HG03342 (cell line): ENCODE data around the gene RFPL2.
"Not testable (repeated sequence)": the region's sequence is repeated elsewhere in the genome, so short reads cannot be mapped to it uniquely, and the experiment has no call there.

Source experiments
- ATAC-seq: cut with Tn5 transposase; IDR thresholded peaks from one replicate; pipeline ENCODE4 v1.9.1; 2021; ENCODE audit warnings: mild to moderate bottlenecking, moderate library complexity; ENCODE audit not compliant: unreplicated experiment

RFPL2 gene

DNA sequence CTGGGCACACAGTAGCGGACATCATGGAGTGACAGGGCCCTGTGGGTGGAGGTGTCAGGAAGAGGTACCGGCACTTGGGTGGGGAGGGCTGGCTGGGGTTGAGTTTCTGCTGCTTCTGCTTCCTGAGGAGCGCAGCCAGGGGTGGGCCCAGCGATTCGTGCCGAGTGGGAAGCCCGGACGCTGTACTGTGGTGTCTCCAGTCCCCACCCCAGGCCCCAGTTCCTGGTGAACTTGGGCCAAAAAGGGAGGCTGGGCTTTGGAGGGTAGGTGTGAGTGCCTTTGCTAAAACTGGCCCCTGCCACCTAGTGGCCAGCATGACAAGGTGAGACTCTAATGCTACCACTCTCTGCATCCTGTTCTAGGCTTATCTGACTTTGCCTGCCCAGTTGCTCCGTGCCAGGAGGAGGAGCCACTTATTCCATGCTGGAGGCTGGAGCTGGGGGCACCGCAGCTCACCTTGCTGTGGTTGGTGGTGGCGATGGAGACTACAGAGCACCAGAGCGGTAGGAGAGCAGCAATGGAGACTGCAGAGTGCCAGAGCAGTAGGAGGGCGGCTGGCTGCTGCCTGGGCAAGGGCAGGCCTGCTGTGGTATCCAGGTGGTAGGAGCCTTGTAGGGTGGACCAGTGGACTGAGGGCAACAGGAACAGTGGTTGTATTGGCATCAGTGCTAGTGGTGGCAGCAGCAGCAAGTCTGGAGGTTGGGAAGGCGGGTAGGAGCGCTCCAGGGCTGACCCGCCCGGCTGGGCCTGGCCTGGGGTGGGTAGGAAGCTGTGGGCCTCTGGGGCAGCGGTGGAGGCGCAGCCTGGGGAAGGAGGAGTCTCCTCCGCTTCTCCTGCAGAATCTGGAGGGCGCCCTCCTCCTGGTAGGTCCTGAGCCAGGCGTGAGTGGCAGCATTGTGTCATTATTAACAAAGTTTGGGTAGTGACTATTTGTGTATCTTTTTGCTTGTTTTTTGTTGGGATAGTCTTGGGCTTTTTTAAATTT is 2.2 kb upstream of the RFPL2 start:
- ATAC-seq = no peak

DNA sequence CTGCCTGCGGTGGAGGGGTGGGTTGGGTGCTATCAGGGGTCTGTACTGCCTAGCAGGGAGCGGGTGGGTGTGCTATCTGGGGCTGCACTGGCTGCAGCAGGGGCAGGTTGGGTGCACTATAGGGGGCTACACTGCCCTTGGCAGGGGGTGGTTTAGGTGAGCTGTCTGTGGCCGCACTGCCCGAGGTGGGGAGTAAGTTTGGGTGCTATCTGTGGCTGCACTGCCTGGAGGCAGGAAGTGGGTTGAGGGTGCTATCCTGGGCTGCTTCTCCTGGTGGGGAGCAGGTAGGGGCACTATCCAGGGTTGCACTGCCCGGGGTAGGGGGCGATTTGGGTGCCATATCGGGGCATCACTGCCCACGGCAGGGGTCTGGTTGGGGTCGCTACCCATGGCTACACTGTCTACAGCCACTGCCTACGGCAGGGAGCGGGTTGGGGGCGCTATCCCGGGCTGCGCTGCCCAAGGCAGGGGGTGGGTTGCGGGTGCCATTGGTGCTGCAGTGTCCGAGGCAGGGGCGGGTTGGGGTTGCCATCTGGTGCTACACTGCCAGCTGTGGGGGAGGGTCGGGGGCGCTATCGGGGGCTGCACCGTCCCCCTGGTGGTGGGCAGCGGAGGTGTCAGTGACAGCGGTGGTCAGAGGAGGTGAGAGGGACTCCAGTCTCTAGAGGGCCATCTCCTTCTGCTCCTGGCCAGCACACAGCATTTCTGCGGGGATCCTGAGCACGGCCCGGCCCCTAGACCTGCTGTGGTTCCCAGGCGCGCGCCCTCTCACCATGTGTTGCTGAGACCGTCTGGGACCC is 1.3 kb upstream of the RFPL2 start:
- no peak for ATAC-seq

DNA sequence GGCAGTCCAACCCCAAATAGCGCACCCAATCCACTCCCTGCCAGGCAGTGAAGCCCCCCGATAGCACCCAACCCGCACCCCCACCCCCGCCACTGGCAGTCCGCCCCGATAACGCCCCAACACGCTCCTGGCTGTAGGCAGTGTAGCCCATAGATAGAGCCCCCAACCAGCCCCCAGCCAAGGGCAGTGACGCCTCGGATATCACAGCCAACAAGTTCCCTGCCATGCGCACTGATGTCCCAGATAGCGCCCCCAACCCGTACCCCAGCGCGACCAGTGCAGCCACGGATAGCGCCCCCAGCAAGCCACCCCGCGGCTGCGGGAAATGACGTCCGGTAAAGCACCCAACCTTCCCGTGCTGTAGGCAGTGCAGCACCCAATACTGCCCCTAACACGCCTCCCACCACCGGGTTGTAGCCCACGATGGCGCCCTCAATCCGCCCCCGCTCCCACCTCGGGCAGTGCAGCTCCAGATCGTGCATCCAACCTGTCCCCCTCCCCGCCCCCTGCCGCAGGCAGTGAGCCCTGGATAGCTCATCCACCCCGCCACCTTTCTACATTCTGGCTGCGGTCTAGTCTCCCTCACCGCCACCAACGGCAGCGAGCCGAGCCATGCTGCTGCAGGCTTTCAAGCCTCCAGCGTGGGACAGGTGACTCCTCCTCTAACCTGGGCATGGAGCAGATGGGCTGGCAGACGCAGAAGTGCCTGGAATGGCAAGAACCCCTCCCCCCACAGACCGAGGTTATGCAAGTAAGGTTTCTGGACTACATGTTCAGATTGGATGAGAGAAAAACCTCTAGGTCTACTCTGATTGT is 625 bp downstream of the RFPL2 start:
- ATAC-seq = no peak

DNA sequence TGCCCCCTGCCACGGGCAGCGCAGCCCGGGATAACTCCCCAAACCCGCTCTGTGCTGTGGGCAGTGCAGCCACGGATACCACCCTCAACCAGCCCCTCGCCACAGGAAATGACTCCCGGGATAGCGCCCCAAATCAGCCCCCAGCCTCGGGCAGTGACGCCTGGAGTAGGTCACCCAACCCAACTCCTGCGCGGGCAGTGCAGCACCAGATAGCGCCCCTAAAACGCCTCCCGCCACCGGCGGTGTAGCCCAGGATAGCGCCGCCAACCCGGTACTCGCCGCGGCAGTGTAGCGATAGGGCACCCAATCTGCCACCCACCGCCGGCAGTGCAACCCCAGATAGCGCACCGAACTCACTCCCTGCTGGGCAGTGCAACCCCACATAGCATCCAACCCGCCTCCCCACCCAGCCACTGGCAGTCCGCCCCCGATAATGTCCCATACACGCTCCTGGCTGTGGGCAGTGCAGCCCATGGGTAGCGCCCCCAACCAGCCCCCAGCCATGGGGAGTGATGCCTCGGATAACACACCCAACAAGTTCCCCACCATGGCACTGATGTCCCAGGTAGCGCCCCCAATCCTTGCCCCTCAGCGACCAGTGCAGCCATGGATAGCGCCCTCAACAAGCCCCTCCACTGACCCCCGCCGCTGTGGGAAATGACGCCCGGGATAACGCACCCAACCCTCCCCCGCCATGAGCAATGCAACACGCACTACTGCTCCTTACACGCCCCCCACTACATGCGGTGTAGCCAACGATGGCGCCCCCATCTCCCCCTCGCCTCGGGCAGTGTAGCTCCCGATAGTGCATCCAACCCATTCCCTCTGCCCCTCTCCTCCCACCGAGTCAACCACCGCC is 1.5 kb downstream of the RFPL2 start:
- no peak for ATAC-seq

DNA sequence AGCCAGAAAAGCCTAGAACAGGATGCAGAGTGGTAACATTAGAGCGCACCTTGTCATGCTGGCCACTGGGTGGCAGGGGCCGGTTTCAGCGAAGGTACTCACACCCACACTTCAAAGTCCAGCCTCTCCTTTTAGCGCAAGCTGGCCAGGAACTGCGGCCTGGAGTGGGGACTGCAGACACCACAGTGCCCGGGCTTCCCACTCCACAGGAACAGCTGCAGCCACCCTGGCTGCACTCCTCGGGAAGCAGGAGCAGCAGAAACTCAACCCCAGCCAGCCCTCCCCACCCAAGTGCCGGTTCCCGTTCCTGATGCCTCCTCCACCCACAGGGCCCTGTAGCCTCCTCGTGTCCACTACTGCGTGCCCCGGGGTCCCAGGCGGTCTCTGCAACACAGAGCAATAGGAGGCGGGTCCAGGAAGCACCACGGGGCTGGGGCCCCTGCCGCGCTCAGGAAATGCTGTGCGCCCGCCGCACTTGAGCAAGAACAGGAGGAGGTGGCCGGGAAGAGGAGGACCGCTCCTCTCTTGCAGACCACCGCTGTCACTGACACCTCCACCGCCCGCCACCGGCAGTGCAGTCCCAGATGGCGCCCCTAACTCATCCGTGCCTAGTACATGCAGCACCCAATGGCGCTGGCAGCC is 2.2 kb downstream of the RFPL2 start:
- no peak for ATAC-seq

DNA sequence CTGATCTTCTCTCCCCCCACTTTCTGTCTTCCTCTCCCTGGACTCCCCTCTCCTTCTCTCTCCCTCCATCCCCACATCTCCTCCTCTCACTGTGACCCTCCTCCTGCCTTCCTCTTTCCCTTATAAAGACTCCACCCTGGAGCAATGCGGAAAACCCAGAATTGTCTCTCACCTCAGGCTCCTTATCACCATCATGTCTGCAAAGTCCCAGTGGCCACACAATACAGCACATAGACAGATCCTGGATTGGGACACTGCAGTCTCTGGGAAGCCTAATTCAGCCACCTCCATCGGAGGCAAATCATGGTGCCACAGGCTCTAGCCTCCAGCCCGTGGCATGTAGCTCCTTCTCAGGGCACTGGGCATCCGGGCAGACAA is 2.7 kb downstream of the RFPL2 start:
- ATAC-seq = no peak

DNA sequence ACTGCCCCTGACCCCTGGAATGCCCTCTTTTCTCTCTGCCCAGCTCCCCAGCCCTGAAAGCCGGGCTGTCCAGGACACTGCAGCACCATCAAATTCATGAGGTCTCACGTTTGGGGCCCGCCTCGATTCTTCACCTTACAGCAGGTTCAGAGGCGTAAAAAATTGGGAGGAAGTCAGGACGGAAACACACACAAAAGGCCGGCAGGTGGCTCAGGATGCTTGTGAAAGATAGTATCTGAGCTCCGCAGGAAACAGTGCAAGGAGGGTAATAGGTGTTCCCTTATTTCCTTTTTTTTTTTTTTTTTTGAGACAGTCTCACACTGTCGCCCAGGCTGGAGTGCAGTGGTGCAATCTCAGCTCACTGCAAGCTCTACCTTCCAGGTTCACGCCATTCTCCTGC is 4.1 kb downstream of the RFPL2 start:
- ATAC-seq = no peak

DNA sequence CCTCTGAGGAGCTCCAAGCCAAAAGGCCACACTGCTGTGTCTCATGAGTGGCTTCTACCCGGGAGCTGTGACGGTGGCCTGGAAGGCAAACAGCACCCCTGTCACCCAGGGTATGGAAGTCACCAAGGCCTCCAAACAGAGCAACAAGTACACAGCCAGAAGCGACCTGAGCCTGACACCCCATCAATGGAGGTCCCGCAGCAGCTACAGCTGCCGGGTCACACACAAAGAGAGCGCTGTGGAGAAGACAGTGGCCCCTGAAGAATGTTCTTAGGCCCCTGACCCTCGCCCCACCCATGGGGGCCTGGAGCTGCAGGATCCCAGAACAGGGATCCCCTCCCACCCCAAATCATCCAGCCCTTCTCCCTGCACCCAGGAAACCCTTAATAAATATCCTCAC is 4.9 kb downstream of the RFPL2 start:
- ATAC-seq = no peak

DNA sequence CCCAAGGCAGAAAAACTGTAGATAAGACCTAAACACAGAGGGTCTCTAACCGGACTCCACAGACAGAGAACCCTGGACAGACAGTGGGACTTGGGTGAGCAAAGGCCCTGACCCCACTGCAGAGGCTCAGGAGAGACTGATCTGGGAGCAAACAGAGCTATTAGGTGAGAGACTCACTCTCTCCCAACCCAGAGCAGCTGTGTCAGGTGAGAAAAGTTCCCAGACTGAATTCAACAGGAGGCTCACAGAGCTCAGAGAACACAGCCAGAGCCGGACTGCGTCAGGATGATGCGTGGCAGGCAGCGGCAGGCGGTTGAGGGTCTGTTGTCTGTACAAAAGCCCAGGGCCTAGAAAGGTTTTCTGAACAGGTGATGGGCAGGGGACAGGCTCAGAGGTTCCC is 5.5 kb downstream of the RFPL2 start:
- ATAC-seq = no peak

DNA sequence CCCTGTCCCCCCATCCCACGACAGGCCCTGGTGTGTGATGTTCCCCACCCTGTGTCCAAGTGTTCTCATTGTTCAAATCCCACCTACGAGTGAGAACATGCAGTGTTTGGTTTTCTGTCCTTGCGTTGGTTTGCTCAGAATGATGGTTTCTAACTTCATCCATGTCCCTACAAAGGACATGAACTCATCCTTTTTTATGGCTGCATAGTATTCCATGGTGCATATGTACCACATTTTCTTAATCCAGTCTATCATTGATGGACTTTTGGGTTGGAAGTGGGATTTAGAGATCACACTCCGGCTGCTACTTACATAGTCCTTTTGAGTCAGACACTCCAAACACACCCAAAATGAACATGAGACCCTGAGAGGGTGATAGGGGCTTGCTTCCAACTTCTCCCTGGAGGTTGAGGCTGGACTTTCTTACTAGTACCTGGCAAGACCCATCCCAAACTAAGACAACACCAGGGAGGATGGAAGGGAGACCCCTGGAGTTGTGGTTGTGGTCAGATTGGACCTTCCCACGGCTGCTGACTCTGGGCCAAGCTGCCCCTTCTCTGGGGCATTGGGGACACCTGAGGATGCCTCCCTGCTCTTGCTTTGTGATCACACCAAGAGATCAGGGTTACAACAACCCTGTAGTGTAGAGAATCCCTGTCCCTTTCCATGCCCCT is 7.2 kb downstream of the RFPL2 start:
- ATAC-seq = not testable (repeated sequence)

DNA sequence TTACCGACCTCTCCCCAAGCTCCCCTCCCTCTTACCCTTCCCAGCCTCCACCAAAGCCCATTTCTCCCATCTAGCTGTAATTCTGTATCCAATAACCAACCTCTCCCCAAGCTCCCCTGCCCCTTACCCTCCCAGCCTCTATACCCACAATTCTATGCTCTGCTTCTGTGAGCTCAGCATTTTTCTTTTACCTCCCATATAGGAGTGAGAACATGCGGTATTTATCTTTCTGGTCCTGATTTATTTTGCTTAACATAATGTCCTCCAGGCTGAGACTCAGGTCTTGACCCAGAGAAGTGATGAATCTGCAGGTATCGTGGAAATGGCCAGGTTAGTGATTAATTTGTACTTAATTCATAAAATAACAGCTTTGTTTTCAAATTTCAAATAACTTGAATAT is 9.0 kb downstream of the RFPL2 start:
- not testable (repeated sequence) for ATAC-seq

DNA sequence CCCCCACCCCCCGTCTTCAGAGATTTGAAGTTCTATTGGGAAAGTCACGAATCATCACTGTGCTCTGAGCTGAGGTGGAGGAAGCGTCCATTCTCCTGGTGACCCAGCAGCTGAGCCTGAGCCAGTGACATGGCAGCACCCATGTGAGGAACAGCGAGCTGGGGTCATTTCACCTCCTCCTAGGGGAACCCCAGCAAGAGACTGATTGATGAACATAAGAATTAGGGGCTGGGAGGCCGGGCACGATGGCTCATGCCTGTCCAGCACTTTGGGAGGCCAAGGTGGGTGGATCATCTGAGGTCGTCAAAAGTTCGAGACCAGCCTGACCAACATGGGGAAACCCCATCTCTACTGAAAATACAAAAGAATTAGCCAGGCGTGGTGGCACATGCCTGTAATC is 11.5 kb downstream of the RFPL2 start:
- not testable (repeated sequence) for ATAC-seq

DNA sequence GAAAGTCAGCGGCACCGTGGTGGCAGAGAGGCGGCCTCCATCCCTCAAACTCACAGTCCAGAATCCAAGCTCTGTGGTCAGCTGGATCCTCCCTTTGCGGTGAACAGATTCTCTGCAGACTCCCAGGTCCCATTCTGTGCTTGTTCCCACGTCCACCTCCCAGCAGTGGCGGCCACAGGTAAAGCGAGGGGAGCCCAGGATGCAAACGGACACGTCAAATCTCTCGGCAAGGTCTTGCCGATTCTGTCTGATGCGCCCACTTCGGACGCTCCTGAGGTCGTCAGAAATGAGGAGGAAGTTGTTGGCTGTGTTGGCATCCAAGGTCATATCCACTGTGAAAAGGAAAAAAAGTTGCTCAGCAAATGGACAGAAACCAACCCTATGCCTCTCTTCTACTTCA is 13.9 kb downstream of the RFPL2 start:
- not testable (repeated sequence) for ATAC-seq

DNA sequence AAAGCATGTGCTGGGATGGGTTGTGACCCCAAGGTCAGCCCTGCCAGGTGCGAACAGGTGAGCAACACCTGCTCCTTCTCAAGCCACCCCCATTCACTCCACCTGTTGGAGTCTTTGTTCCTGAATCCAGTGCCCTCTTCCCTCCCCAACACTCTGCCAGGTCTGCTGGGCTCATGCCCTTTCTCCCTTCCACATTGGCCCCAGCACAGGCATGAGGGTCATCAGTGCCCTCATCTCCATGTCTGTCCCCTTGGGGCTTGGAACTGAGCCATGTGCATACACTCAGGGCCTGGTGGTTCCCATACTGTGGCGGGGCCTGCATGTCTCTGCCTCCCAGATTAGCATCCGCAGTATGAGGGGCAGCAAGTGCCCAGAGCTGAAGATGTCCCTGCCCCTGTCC is 19.1 kb downstream of the RFPL2 start:
- no peak for ATAC-seq

DNA sequence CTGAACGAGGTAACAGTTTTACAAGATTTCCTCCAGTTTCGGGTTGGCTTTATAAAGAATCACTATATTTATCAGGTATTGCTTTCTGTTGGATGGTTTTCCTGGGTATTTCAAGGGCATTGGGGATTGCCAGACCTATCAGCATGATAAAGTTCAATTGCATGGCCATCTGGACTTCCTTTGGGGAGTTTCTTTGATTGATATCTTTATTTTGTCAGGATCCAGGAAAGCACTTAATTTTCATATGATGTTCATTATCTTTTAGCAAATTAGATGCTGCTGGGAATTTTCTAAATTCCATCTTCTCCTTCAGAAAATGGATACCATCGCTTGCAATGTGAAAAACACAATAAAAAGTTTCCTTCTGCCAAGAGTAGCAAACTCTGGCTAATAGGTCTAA is 21.2 kb downstream of the RFPL2 start:
- no peak for ATAC-seq

DNA sequence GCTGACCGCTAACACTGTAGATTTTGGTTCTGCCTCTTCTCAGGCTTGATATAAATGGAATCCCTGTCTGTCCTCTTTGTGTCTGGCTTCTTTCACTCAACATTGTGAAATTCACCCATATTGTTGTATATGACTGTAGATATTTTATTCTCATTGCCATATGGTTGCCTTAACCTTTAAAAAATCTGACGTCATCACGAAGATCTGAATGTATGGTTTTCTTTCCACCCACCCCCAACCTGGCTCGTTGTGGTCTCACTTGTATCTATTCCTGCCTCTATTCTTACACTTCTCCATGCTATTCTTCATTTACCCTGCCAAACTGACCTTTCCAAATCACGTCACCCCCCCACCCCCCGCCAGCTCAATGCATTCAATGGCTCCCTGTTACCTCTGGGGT is 23.8 kb downstream of the RFPL2 start:
- ATAC-seq = no peak

DNA sequence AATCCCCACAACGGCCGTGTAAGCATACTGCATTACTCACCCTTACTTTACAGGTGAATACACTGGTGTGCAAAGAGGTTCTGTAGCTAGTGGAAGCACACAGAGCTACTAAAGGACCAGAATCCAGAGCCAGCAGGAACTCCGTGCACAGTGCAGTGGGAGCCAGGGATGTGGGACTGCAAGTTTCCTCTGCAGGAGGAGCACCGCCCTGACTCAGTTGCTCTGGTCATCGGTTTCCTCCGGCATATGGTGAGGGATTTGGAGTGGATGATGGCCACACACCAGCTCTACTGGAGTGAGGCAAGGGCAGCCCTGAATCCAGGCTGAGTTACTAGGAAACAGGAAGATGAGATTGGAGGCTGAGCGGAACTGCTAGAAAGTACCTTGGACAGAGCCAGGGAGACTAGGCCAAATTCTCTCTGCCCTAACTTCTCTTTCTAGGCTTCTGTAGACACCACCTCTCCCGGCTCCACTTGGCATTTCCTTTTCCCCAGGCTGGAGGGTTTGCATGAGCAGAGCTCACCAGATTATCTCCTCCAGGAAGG is 27.6 kb downstream of the RFPL2 start:
- no peak for ATAC-seq

DNA sequence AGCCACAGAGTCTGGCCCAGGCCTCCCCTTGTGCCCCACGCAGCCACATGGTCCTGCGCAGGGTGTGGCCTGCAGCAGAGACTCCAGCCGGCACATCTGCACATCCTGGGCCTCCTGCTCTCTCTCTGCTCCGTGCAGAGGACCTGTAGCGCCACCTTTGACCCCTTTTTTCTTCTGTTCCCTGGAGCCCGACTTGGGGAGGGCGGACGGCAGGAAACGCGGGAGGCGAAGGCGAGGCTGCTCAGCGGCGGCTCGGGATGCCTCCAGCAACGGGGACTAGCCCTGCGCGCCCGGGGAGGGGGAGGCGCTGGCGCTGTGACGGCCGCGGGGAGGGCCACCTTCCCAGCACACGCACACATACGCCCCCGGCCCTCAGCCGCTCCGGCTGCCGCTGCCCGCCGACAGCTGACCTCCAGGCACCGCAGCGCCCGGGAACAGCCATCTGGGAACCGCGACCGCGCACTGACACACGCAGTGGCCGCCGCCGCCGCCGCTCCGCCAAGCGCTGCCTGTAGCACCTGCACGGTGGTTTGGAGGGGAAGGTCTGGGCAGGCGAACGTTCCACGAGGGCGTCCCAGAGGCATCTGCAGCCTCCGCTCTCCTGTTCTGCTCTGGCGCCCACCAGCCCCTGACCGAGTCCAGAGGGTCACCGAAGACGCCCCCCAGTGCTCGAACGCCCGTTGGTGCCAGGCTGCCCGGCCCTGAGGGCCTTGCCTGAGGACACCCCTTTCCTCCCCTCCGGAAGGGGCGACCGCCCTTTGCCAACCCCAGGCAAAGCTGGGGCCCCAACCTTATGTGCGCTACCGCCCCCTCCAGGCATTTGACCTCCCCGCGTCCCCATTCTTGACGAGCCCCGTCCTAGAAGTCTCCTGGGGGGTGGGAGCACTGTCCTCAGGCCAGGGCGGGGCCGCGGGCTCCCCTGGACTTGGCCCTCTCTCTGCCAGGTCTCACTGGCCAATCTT is 28.9 kb downstream of the RFPL2 start:
- ATAC-seq = no peak
